PFSK-1 (cell line): Measurements from ENCODE around the gene SBK3.

Experiments used
- POLR2AphosphoS5 ChIP-seq: IDR thresholded peaks from 2 replicates; pipeline ENCODE4 v1.6.1; 2012; ENCODE audit warnings: low read depth, mild to moderate bottlenecking, control low read depth, low read length, moderate library complexity
- SIN3A ChIP-seq: IDR thresholded peaks from 2 replicates; pipeline ENCODE4 v1.6.1; 2012; ENCODE audit warnings: mild to moderate bottlenecking, low read length, moderate library complexity, borderline replicate concordance; ENCODE audit not compliant: insufficient read depth
- TF ChIP-seq, protein P1 (sequence below), 2 experiments: IDR thresholded peaks; 2 replicates each; pipeline versions ENCODE4 v1.6.1 to v1.8.0; 2011 to 2012; ENCODE audit warnings: low read depth in 2 of 2, low read length in 2 of 2, control low read depth in 1 of 2, inconsistent platforms in 1 of 2, mild to moderate bottlenecking in 1 of 2, moderate library complexity in 1 of 2; ENCODE audit not compliant: insufficient read depth in 1 of 2

DNA sequence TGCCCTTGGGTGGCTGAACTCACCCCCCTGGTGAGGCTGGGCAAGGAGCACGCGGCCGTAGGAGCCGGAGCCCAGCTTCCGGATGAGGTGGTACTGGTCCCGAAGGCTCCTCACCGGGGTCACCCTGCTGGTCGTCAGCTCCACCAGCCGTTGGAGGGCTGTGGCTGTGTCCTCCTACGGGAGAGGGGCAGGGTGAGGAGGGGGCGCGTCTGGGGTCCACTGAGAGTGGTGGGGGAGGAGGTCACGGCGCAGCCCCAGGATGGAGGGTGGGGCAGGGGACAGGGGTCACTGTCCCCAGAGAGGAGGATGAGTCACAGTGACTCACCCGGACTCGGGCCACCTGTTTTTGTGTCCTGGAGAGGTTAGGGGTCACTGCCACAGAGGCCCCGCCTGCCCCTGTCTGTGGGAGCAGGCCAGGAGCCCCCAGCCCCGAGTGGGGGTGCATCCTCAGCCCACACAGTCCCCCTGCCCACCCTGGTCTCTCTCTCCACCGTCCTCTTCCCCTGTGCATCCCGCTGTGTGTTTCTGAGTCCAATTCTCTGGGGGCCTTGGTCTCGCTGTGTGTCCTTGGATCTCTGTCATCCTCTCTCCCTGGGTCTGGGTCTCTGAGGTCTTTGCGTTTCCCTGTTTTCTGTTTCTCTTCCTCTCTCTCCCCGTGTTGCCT lies 435 bp downstream of the SBK3 start:
- no peak for TF ChIP-seq POLR2AphosphoS5
- no peak for TF ChIP-seq SIN3A
- TF ChIP-seq, protein P1, sequence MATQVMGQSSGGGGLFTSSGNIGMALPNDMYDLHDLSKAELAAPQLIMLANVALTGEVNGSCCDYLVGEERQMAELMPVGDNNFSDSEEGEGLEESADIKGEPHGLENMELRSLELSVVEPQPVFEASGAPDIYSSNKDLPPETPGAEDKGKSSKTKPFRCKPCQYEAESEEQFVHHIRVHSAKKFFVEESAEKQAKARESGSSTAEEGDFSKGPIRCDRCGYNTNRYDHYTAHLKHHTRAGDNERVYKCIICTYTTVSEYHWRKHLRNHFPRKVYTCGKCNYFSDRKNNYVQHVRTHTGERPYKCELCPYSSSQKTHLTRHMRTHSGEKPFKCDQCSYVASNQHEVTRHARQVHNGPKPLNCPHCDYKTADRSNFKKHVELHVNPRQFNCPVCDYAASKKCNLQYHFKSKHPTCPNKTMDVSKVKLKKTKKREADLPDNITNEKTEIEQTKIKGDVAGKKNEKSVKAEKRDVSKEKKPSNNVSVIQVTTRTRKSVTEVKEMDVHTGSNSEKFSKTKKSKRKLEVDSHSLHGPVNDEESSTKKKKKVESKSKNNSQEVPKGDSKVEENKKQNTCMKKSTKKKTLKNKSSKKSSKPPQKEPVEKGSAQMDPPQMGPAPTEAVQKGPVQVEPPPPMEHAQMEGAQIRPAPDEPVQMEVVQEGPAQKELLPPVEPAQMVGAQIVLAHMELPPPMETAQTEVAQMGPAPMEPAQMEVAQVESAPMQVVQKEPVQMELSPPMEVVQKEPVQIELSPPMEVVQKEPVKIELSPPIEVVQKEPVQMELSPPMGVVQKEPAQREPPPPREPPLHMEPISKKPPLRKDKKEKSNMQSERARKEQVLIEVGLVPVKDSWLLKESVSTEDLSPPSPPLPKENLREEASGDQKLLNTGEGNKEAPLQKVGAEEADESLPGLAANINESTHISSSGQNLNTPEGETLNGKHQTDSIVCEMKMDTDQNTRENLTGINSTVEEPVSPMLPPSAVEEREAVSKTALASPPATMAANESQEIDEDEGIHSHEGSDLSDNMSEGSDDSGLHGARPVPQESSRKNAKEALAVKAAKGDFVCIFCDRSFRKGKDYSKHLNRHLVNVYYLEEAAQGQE (IDR thresholded peaks at IDR 0.05; ENCODE audit: insufficient read depth in 1 of 2, low read depth in 2 of 2, low read length in 2 of 2): no peak
